Hippocampal formation (tissue), 2 donors: Measurements from ENCODE around the gene FOXQ1.

Experiments
- DNase-seq, 2 donors: peaks; one replicate each; lab custom pipeline; 2025; lab: John Stamatoyannopoulos, UW

The FOXQ1 gene

DNA sequence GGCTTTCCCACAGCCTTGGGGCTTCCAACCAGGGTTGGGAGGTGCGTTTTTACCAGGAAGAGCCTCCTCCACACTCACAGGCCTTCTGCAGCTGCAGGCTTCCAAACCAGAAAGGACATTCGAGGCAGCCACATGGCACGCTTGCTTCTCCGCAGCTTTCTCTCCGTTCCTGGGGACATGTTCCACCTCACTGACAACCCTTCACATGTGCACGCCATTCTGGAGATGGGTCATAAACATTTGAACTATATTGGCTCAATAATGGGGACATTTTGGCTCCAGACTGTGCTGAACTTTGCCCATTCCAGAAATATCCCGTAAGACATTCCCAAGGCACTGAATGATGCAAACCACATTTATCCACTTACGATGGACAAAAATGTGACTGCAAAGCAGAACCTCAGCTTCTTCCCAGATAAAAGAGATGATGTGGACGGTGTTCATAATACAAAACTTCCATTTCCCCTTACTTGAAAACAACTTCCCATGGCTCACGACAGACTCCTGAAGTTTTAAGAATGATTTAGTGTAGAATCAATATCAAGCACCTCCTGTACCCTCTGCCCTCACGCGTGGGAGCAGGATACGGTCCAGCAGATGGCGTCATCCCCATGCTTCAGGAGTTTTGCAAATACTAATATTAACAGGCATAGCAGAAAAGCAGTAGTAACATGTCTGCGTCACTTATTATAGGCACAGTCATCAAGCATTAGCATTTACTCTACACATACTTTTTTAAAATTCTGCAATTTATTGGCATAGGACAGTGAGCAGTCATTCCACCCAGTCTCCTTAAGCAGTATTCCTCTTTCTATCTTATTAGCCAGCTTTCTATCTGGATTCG lies 52.1 kb downstream of the FOXQ1 start:
- DNase-seq = no peak
